Hepatocyte (in vitro differentiated cells): ENCODE results near the gene CECR2. TPM values are rescaled to one million over a fixed set of nuclear protein-coding genes. Genes with fewer than 3 reads are reported as not detected.

ENCODE experiments used
- DNase-seq: peaks from one replicate; pipeline ENCODE4 v3.0.0-alpha.2; 2016; ENCODE audit warnings: low spot score
- H2AFZ ChIP-seq: fragments of 200-600 bp; sonication (generic); 2 replicates; pipeline ENCODE4 v1.6.0; 2016; ENCODE audit warnings: antibody characterized with exemption, mild to moderate bottlenecking
- H3K27ac ChIP-seq: fragments of 200-600 bp; sonication (generic); 2 replicates; pipeline ENCODE4 v1.5.1; 2016; ENCODE audit warnings: mild to moderate bottlenecking
- H3K27me3 ChIP-seq: fragments of 200-600 bp; sonication (generic); 2 replicates; pipeline ENCODE4 v1.6.1; 2016
- H3K36me3 ChIP-seq: fragments of 200-600 bp; sonication (generic); replicated peaks from 2 replicates; pipeline ENCODE4 v1.5.1; 2016; ENCODE audit warnings: low read depth; ENCODE audit not compliant: insufficient read depth
- H3K4me1 ChIP-seq: fragments of 200-600 bp; sonication (generic); 2 replicates; pipeline ENCODE4 v1.5.1; 2016; ENCODE audit warnings: mild to moderate bottlenecking, moderate library complexity; ENCODE audit not compliant: insufficient read depth
- H3K4me2 ChIP-seq: fragments of 200-600 bp; sonication (generic); 2 replicates; pipeline ENCODE4 v1.6.0; 2016
- H3K4me3 ChIP-seq: fragments of 200-600 bp; sonication (generic); 2 replicates; pipeline ENCODE4 v1.5.1; 2016; ENCODE audit warnings: mild to moderate bottlenecking
- H3K79me2 ChIP-seq: fragments of 200-600 bp; sonication (generic); 2 replicates; pipeline ENCODE4 v1.6.0; 2017; ENCODE audit warnings: mild to moderate bottlenecking
- H3K9me2 ChIP-seq: fragments of 200-600 bp; sonication (generic); replicated peaks from 2 replicates; pipeline ENCODE4 v1.6.0; 2017; ENCODE audit warnings: mild to moderate bottlenecking; ENCODE audit not compliant: insufficient read depth
- H3K9me3 ChIP-seq: fragments of 200-600 bp; sonication (generic); 2 replicates; pipeline ENCODE4 v1.5.1; 2016; ENCODE audit warnings: low read depth, mild to moderate bottlenecking
- H4K20me1 ChIP-seq: fragments of 200-600 bp; sonication (generic); 2 replicates; pipeline ENCODE4 v1.6.0; 2016; ENCODE audit warnings: mild to moderate bottlenecking; ENCODE audit not compliant: insufficient read depth, poor library complexity, severe bottlenecking
- EZH2 ChIP-seq: fragments of 200-600 bp; sonication (generic); IDR thresholded peaks from 2 replicates; pipeline ENCODE4 v1.6.1; 2016; ENCODE audit warnings: antibody characterized with exemption, mild to moderate bottlenecking, borderline replicate concordance
- EZH2phosphoT487 ChIP-seq: fragments of 200-600 bp; sonication (generic); IDR thresholded peaks from one replicate; pipeline ENCODE4 v1.6.1; 2018; ENCODE audit warnings: antibody characterized with exemption, mild to moderate bottlenecking, low read depth, moderate library complexity; ENCODE audit not compliant: unreplicated experiment, severe bottlenecking
- WGBS: methylation state at CpG from one replicate; pipeline ENCODE4 v1.1.6; 2016; ENCODE audit warnings: low lambda C conversion rate; ENCODE audit errors: missing lambda C conversion rate; 5-methylcytosine and 5-hydroxymethylcytosine counted together
- polyA plus RNA-seq: library from polyadenylated mRNA; unstranded; fragments of >200 nt; fragmentation: Nextera tagmentation; extraction: Ambion mirVana; gene quantifications from 2 replicates; pipeline ENCODE4 v1.2.1, GENCODE V29; 2016
- total RNA-seq: library from RNA; depleted of rRNA; stranded (reverse); fragments of >200 nt; gene quantifications from 2 replicates; pipeline ENCODE4 v1.2.3, GENCODE V29; 2014
- TF ChIP-seq, protein P1 (sequence below): fragments of 200-600 bp; sonication (generic); IDR thresholded peaks from 2 replicates; pipeline ENCODE4 v1.5.1; 2016; ENCODE audit warnings: antibody characterized with exemption, mild to moderate bottlenecking; ENCODE audit not compliant: poor library complexity

CECR2 gene
- total and polyA plus RNA-seq, 2 experiments from 2014 or later: 2.2 to 3.6 TPM

DNA sequence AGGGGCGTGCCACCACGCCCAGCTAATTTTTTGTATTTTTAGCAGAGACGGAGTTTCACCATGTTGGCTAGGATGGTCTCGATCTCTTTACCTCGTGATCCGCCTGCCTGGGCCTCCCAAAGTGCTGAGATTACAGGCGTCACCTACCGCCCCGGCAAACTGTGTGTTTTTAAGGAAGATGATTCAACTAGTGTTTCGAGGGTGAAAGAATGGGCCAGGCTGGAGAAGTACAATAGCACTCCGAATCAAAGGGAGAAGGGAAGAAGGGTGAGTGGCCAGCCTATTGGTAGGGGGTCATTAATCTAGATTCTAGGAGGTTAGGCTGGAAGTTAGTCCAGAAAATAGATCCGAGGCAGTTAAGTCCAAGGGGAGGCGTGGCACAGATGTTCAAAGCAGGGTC, 2.9 kb upstream of the CECR2 start:
- H3K9me2 ChIP-seq: no peaks in the 10 kb centered on the region
- TF ChIP-seq EZH2 (no peak), EZH2phosphoT487 (no peak)
- TF ChIP-seq, protein P1, sequence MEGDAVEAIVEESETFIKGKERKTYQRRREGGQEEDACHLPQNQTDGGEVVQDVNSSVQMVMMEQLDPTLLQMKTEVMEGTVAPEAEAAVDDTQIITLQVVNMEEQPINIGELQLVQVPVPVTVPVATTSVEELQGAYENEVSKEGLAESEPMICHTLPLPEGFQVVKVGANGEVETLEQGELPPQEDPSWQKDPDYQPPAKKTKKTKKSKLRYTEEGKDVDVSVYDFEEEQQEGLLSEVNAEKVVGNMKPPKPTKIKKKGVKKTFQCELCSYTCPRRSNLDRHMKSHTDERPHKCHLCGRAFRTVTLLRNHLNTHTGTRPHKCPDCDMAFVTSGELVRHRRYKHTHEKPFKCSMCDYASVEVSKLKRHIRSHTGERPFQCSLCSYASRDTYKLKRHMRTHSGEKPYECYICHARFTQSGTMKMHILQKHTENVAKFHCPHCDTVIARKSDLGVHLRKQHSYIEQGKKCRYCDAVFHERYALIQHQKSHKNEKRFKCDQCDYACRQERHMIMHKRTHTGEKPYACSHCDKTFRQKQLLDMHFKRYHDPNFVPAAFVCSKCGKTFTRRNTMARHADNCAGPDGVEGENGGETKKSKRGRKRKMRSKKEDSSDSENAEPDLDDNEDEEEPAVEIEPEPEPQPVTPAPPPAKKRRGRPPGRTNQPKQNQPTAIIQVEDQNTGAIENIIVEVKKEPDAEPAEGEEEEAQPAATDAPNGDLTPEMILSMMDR: no peak
- H3K27ac ChIP-seq: no peak overlapping the region
- H4K20me1 ChIP-seq: no peaks in the 10 kb centered on the region
- no peak overlapping the region for H2AFZ ChIP-seq
- H3K27me3 ChIP-seq: peaks cover 3% of the 10 kb centered on the region
- 88% methylated on average over 13 of the region's 13 CpGs for WGBS
- H3K36me3 ChIP-seq: no peaks in the 10 kb centered on the region
- DNase-seq: no peak
- no peaks in the 10 kb centered on the region for H3K4me1 ChIP-seq
- H3K79me2 ChIP-seq: peaks cover 11% of the 10 kb centered on the region
- no peaks in the 10 kb centered on the region for H3K9me3 ChIP-seq
- no peak overlapping the region for H3K4me3 ChIP-seq
- no peak overlapping the region for H3K4me2 ChIP-seq

DNA sequence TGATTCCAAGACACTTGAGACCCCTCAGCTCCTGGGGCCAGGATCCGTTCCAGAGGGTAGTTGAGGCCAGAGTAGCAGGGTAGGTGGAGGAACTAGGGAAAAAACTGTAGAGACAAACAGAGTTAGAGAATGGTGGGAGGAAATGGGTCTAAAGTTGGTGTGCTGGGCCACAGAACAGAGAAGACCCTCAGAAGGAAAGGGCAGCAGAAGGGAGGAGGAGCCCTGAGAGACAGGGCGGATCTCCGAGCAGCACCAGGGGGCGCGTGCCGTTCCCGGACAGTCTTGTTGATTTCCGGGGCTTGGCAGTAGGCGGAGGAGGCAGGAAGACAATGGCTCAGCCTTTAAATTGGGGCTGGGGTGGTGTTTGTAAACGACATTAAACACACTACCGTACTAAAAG, 2.4 kb upstream of the CECR2 start:
- TF ChIP-seq, protein P1: peak; percentile 45
- TF ChIP-seq EZH2phosphoT487: no peak
- Histone ChIP-seq H3K9me2 (no peaks in the 10 kb centered on the region), H3K27me3 (peaks cover 3% of the 10 kb centered on the region), H3K79me2 (peaks cover 16% of the 10 kb centered on the region), H3K27ac (no peak overlapping the region), H3K36me3 (no peaks in the 10 kb centered on the region), H3K4me2 (peak overlapping the region; percentile 86), H3K9me3 (no peaks in the 10 kb centered on the region), H3K4me3 (no peak overlapping the region), H3K4me1 (no peaks in the 10 kb centered on the region), H4K20me1 (no peaks in the 10 kb centered on the region), H2AFZ (peak overlapping the region; percentile 46)
- WGBS: 14% methylated on average over 11 of the region's 11 CpGs
- DNase-seq: peak; percentile 72

DNA sequence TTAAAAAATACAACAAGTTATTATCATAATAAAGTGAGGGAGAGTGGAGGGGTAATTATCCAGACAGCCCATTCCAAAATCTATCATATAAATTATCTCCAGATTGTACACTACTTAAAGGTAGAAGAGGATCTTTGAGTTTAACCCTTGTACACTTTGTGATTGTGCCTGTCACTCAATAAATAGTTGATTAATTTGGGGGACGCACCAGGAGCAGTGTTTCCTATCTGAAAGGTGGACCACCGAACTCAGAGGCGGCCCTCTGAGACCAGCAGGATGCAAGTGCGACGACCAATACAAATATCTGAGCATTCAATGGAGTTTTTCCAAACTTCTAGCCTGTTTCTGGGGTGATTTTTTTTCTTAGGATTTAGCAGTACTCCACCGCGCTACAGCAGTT, 1.1 kb upstream of the CECR2 start:
- H4K20me1 ChIP-seq: no peaks in the 10 kb centered on the region
- H3K79me2 ChIP-seq: peaks cover 29% of the 10 kb centered on the region
- no peak for DNase-seq
- H3K27me3 ChIP-seq: peaks cover 3% of the 10 kb centered on the region
- TF ChIP-seq, protein P1: no peak
- TF ChIP-seq EZH2: no peak
- TF ChIP-seq EZH2phosphoT487: no peak
- no peaks in the 10 kb centered on the region for H3K9me2 ChIP-seq
- peak overlapping the region; percentile 99 for H3K27ac ChIP-seq
- 4% methylated on average over 7 of the region's 7 CpGs for WGBS
- peak overlapping the region; percentile 99 for H2AFZ ChIP-seq
- peak overlapping the region; percentile 86 for H3K4me2 ChIP-seq
- no peaks in the 10 kb centered on the region for H3K9me3 ChIP-seq
- H3K36me3 ChIP-seq: no peaks in the 10 kb centered on the region
- H3K4me3 ChIP-seq: peak overlapping the region; percentile 93
- no peaks in the 10 kb centered on the region for H3K4me1 ChIP-seq
